GM23338 (cell line): ENCODE measurements around the gene ITPRID2. TPM values are rescaled to one million over a fixed set of nuclear protein-coding genes. Genes with fewer than 3 reads are reported as not detected.

ENCODE experiments used
- ATAC-seq: fragments of 200-7000 bp; cut with Tn5 transposase; 3 replicates; pipeline ENCODE4 v1.9.1; 2020
- DNase-seq: peaks from one replicate; pipeline ENCODE4 v3.0.0-alpha.2; 2015; ENCODE audit warnings: low spot score
- H2AFZ ChIP-seq: fragments of 200-600 bp; sonication (generic); 2 replicates; pipeline ENCODE4 v1.8.0; 2016; ENCODE audit warnings: antibody characterized with exemption, mild to moderate bottlenecking, moderate library complexity
- H3F3A ChIP-seq: fragments of 200-600 bp; sonication (generic); replicated peaks from 2 replicates; pipeline ENCODE4 v1.8.0; 2017; ENCODE audit warnings: antibody characterized with exemption, mixed run types, low read depth
- H3K27ac ChIP-seq: fragments of 200-600 bp; sonication (generic); 2 replicates; pipeline ENCODE4 v1.6.1; 2016; ENCODE audit warnings: low read depth
- H3K27me3 ChIP-seq: fragments of 200-600 bp; sonication (generic); 2 replicates; pipeline ENCODE4 v1.8.0; 2016; ENCODE audit warnings: mild to moderate bottlenecking, mixed run types, moderate library complexity; ENCODE audit not compliant: insufficient read depth
- H3K36me3 ChIP-seq: fragments of 200-600 bp; sonication (generic); 2 replicates; pipeline ENCODE4 v1.8.0; 2016; ENCODE audit warnings: mild to moderate bottlenecking; ENCODE audit not compliant: insufficient read depth
- H3K4me1 ChIP-seq: fragments of 200-600 bp; sonication (generic); 2 replicates; pipeline ENCODE4 v1.8.0; 2016; ENCODE audit warnings: mild to moderate bottlenecking, moderate library complexity; ENCODE audit not compliant: insufficient read depth
- H3K4me2 ChIP-seq: fragments of 200-600 bp; sonication (generic); 2 replicates; pipeline ENCODE4 v1.7.1; 2017; ENCODE audit warnings: mixed run types
- H3K4me3 ChIP-seq: fragments of 200-600 bp; sonication (generic); 2 replicates; pipeline ENCODE4 v1.6.1; 2016; ENCODE audit warnings: mixed run types
- H3K79me2 ChIP-seq: fragments of 200-600 bp; sonication (generic); replicated peaks from 2 replicates; pipeline ENCODE4 v1.8.0; 2017; ENCODE audit warnings: mild to moderate bottlenecking; ENCODE audit not compliant: insufficient read depth
- H3K9me2 ChIP-seq: fragments of 200-600 bp; sonication (generic); 2 replicates; pipeline ENCODE4 v1.8.0; 2017; ENCODE audit not compliant: insufficient read depth
- H4K20me1 ChIP-seq: fragments of 200-600 bp; sonication (generic); replicated peaks from 2 replicates; pipeline ENCODE4 v1.8.0; 2017; ENCODE audit warnings: mild to moderate bottlenecking; ENCODE audit not compliant: insufficient read depth
- H3K27ac Mint-ChIP-seq: 2 replicates; pipeline ENCODE4 v1.8.0; 2020; ENCODE audit warnings: inconsistent platforms, mild to moderate bottlenecking, moderate library complexity, mixed read lengths
- H3K27me3 Mint-ChIP-seq: 3 replicates; pipeline ENCODE4 v1.8.0; 2022; ENCODE audit warnings: low read depth, mild to moderate bottlenecking, moderate library complexity, mixed read lengths, inconsistent platforms; ENCODE audit not compliant: insufficient read depth, poor library complexity
- H3K36me3 Mint-ChIP-seq: 3 replicates; pipeline ENCODE4 v1.8.0; 2021; ENCODE audit warnings: low read depth, mild to moderate bottlenecking, inconsistent platforms, moderate library complexity, mixed read lengths
- H3K4me1 Mint-ChIP-seq: 3 replicates; pipeline ENCODE4 v1.8.0; 2020; ENCODE audit warnings: mild to moderate bottlenecking, inconsistent platforms, mixed read lengths
- H3K4me3 Mint-ChIP-seq: 3 replicates; pipeline ENCODE4 v1.8.0; 2021; ENCODE audit warnings: moderate library complexity, mild to moderate bottlenecking, inconsistent platforms, mixed read lengths
- H3K9me3 Mint-ChIP-seq: 3 replicates; pipeline ENCODE4 v1.8.0; 2020; ENCODE audit warnings: moderate library complexity, mild to moderate bottlenecking, inconsistent platforms, mixed read lengths
- CREB1 ChIP-seq: fragments of 250-450 bp; sonication (Bioruptor Pico); IDR thresholded peaks from 2 replicates; pipeline ENCODE4 v1.5.0; 2020; ENCODE audit warnings: low read depth, mild to moderate bottlenecking, moderate library complexity
- ETS1 ChIP-seq: IDR thresholded peaks from 2 replicates; pipeline ENCODE4 v1.6.1; 2016; ENCODE audit warnings: antibody characterized with exemption
- EZH2 ChIP-seq: fragments of 200-600 bp; sonication (generic); IDR thresholded peaks from one replicate; pipeline ENCODE4 v1.8.0; 2017; ENCODE audit warnings: antibody characterized with exemption, mild to moderate bottlenecking, low read depth; ENCODE audit not compliant: unreplicated experiment
- EZH2phosphoT487 ChIP-seq: fragments of 200-600 bp; sonication (generic); IDR thresholded peaks from one replicate; pipeline ENCODE4 v1.8.1; 2018; ENCODE audit warnings: antibody characterized with exemption; ENCODE audit not compliant: unreplicated experiment
- JUNB ChIP-seq: IDR thresholded peaks from one replicate; pipeline ENCODE4 v1.6.1; 2016; ENCODE audit warnings: antibody characterized with exemption; ENCODE audit not compliant: unreplicated experiment
- NANOG ChIP-seq: IDR thresholded peaks from 2 replicates; pipeline ENCODE4 v1.6.1; 2016; ENCODE audit warnings: antibody characterized with exemption, borderline replicate concordance
- POLR2AphosphoS5 ChIP-seq: IDR thresholded peaks from 2 replicates; pipeline ENCODE4 v1.6.1; 2016; ENCODE audit warnings: antibody characterized with exemption, low read depth
- REST ChIP-seq: IDR thresholded peaks from one replicate; pipeline ENCODE4 v1.6.1; 2018; ENCODE audit warnings: antibody characterized with exemption; ENCODE audit not compliant: unreplicated experiment
- STAT1 ChIP-seq: IDR thresholded peaks from one replicate; pipeline ENCODE4 v1.6.1; 2016; ENCODE audit warnings: antibody characterized with exemption; ENCODE audit not compliant: unreplicated experiment
- ZNF114 ChIP-seq: fragments of 250-450 bp; sonication (Bioruptor Pico); IDR thresholded peaks from 2 replicates; pipeline ENCODE4 v1.5.0; 2020; ENCODE audit warnings: mild to moderate bottlenecking, moderate library complexity
- ZNF331 ChIP-seq: fragments of 250-450 bp; sonication (Bioruptor Pico); IDR thresholded peaks from 2 replicates; pipeline ENCODE4 v1.5.0; 2020; ENCODE audit warnings: low read depth, mild to moderate bottlenecking, moderate library complexity
- polyA plus RNA-seq: library from polyadenylated mRNA; unstranded; fragments of >200 nt; fragmentation: Nextera tagmentation; extraction: Ambion mirVana; gene quantifications from 2 replicates; pipeline ENCODE4 v1.2.1, GENCODE V29; 2016
- total RNA-seq: library from RNA; depleted of rRNA; stranded (reverse); fragments of >200 nt; shearing (Covaris generic); gene quantifications from 2 replicates; pipeline ENCODE4 v1.2.3, GENCODE V29; 2014
- TF ChIP-seq, protein P1 (sequence below), 2 experiments: fragments of 200-600 bp in 1 of 2; sonication (generic) in 1 of 2; conservative IDR thresholded peaks; 2 replicates each; pipeline versions ENCODE4 v1.5.1 to v1.6.1; 2016 to 2017; ENCODE audit warnings: antibody characterized with exemption in 2 of 2, low read depth in 2 of 2, mild to moderate bottlenecking in 2 of 2, moderate library complexity in 1 of 2

ITPRID2 gene
- total and polyA plus RNA-seq, 2 experiments from 2014 or later: 4.4 to 12.0 TPM

- no peak overlapping the region for H3K4me2 ChIP-seq
- no peaks in the 10 kb centered on the region for H3K36me3 Mint-ChIP-seq
Observed at GRCh38 chr2:181850936-181851560, 40.5 kb upstream of the ITPRID2 start.

More at GRCh38 chr2:181850936-181851560, 40.5 kb upstream of the ITPRID2 start:
- H3K9me3 Mint-ChIP-seq: no peaks in the 10 kb centered on the region
- H3K36me3 ChIP-seq: no peaks in the 10 kb centered on the region
- H3K4me3 ChIP-seq: no peak overlapping the region
- H4K20me1 ChIP-seq: no peaks in the 10 kb centered on the region
- H3K9me2 ChIP-seq: no peaks in the 10 kb centered on the region
- H3K27me3 ChIP-seq: no peaks in the 10 kb centered on the region
- H3K4me3 Mint-ChIP-seq: no peak overlapping the region
- peaks cover 30% of the 10 kb centered on the region for H3K4me1 ChIP-seq
- H3F3A ChIP-seq: no peaks in the 10 kb centered on the region
- no peaks in the 10 kb centered on the region for H3K79me2 ChIP-seq
- H3K27me3 Mint-ChIP-seq: no peaks in the 10 kb centered on the region
- no peak for ATAC-seq
- DNase-seq: no peak
- H3K4me1 Mint-ChIP-seq: peaks cover 30% of the 10 kb centered on the region
- no peak overlapping the region for H3K27ac ChIP-seq
- TF ChIP-seq ETS1 (no peak), ZNF331 (CRISPR knock-in tag) (no peak), CREB1 (CRISPR knock-in tag) (no peak), EZH2 (no peak), STAT1 (no peak), REST (no peak), JUNB (no peak), POLR2AphosphoS5 (no peak), EZH2phosphoT487 (no peak), ZNF114 (CRISPR knock-in tag) (no peak), NANOG (no peak)
- TF ChIP-seq, protein P1, sequence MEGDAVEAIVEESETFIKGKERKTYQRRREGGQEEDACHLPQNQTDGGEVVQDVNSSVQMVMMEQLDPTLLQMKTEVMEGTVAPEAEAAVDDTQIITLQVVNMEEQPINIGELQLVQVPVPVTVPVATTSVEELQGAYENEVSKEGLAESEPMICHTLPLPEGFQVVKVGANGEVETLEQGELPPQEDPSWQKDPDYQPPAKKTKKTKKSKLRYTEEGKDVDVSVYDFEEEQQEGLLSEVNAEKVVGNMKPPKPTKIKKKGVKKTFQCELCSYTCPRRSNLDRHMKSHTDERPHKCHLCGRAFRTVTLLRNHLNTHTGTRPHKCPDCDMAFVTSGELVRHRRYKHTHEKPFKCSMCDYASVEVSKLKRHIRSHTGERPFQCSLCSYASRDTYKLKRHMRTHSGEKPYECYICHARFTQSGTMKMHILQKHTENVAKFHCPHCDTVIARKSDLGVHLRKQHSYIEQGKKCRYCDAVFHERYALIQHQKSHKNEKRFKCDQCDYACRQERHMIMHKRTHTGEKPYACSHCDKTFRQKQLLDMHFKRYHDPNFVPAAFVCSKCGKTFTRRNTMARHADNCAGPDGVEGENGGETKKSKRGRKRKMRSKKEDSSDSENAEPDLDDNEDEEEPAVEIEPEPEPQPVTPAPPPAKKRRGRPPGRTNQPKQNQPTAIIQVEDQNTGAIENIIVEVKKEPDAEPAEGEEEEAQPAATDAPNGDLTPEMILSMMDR (conservative IDR thresholded peaks at IDR 0.05; ENCODE audit: low read depth in 2 of 2): no peak
- no peak overlapping the region for H3K27ac Mint-ChIP-seq
- H2AFZ ChIP-seq: no peak overlapping the region
